ENCODE results near the gene ABCF1.

The ABCF1 gene

GRCh38 chr6:30601815-30602641, 30.8 kb downstream of the ABCF1 start:
- no peak for DNase-seq

- DNase-seq = peak; percentile 48
These were observed 32.7 kb downstream of the ABCF1 start for GRCh38 chr6:30603961-30604360.

- DNase-seq = peak; percentile 12
These were observed 38.8 kb downstream of the ABCF1 start for GRCh38 chr6:30610065-30610464.

- DNase-seq = peak; percentile 38
These were observed 40.1 kb downstream of the ABCF1 start for GRCh38 chr6:30611150-30611855.

GRCh38 chr6:30611856-30612194, 40.6 kb downstream of the ABCF1 start:
- DNase-seq = no peak

GRCh38 chr6:30612213-30612612, 41.0 kb downstream of the ABCF1 start:
- DNase-seq = no peak

GRCh38 chr6:30612687-30613248, 41.5 kb downstream of the ABCF1 start:
- peak; percentile 53 for DNase-seq

- no peak for DNase-seq
These were observed 42.2 kb downstream of the ABCF1 start for GRCh38 chr6:30613251-30614043.

- no peak for DNase-seq
These were observed 43.0 kb downstream of the ABCF1 start for GRCh38 chr6:30614044-30614842.

GRCh38 chr6:30614843-30615218, 43.6 kb downstream of the ABCF1 start:
- peak; percentile 92 for DNase-seq

- peak; percentile 68 for DNase-seq
These were observed 44.1 kb downstream of the ABCF1 start for GRCh38 chr6:30615219-30615957.

GRCh38 chr6:30615958-30616810, 44.9 kb downstream of the ABCF1 start:
- peak; percentile 76 for DNase-seq

GRCh38 chr6:30616811-30617564, 45.7 kb downstream of the ABCF1 start, which contains the start of gene PPP1R10:
TSS of gene PPP1R10 (minus strand) at chr6:30617243. CDS start at chr6:30609944, 7,299 bp downstream.
- peak; percentile 99 for DNase-seq

- peak; percentile 99 for DNase-seq
These were observed 46.5 kb downstream of the ABCF1 start, which contains the start of gene MRPS18B for GRCh38 chr6:30617565-30618269. TSS of gene MRPS18B (plus strand) at chr6:30617840. CDS start at chr6:30617866, 26 bp downstream.

- DNase-seq = peak; percentile 62
These were observed 47.1 kb downstream of the ABCF1 start for GRCh38 chr6:30618270-30618797.

GRCh38 chr6:30619561-30619960, 48.3 kb downstream of the ABCF1 start:
- peak; percentile 58 for DNase-seq

- peak; percentile 60 for DNase-seq
These were observed 54.3 kb downstream of the ABCF1 start for GRCh38 chr6:30625511-30625910.
